Heart left ventricle (tissue), 16 donors: ENCODE measurements around the gene LARP1. TPM values are rescaled to one million over a fixed set of nuclear protein-coding genes. Genes with fewer than 3 reads are reported as not detected.
A peak's percentile ranks its signal among the peaks of the same experiment; 100 is the strongest.

Experiments
- ATAC-seq, 4 donors: fragments of 200-7000 bp; cut with Tn5 transposase; one replicate each; pipeline ENCODE4 v1.9.1; 2020 to 2022; ENCODE audit warnings: moderate library complexity in 4 of 4, mild to moderate bottlenecking in 3 of 4, moderate number of reproducible peaks in 1 of 4
- DNase-seq, 5 donors: peaks; one replicate each; pipeline ENCODE4 v3.0.0-alpha.2; 2020
- H3K27ac ChIP-seq, 12 donors: fragments of 200-600 bp; sonication (generic) in 4 of 12; one replicate each; pipeline versions ENCODE4 v1.5.0 to v1.8.0; 2016 to 2022; ENCODE audit warnings: mild to moderate bottlenecking in 2 of 12
- H3K27me3 ChIP-seq, 9 donors: fragments of 200-600 bp; sonication (generic) in 2 of 9; one replicate each; pipeline versions ENCODE4 v1.5.1 to v1.8.0; 2016 to 2022; ENCODE audit warnings: mild to moderate bottlenecking in 3 of 9
- H3K36me3 ChIP-seq, 9 donors: fragments of 200-600 bp; sonication (generic) in 2 of 9; one replicate each; pipeline versions ENCODE4 v1.5.0 to v1.8.0; 2018 to 2022; ENCODE audit warnings: mild to moderate bottlenecking in 2 of 9
- H3K4me1 ChIP-seq, 12 donors: fragments of 200-600 bp; sonication (generic) in 4 of 12; one replicate each; pipeline versions ENCODE4 v1.5.0 to v1.8.0; 2016 to 2022; ENCODE audit warnings: mild to moderate bottlenecking in 3 of 12
- H3K4me3 ChIP-seq, 12 donors: fragments of 200-600 bp; sonication (generic) in 4 of 12; one replicate each; pipeline versions ENCODE4 v1.5.0 to v1.8.0; 2017 to 2022; ENCODE audit warnings: mild to moderate bottlenecking in 9 of 12, moderate library complexity in 4 of 12
- H3K9me3 ChIP-seq, 12 donors: fragments of 200-600 bp; sonication (generic) in 4 of 12; one replicate each; pipeline versions ENCODE4 v1.5.0 to v1.8.0; 2016 to 2022; ENCODE audit warnings: mild to moderate bottlenecking in 1 of 12
- POLR2A ChIP-seq, 2 donors: fragments of 450-650 bp; IDR thresholded peaks; one replicate each; pipeline ENCODE4 v1.6.1; 2017; ENCODE audit warnings: antibody characterized with exemption in 2 of 2, mild to moderate bottlenecking in 2 of 2, moderate library complexity in 2 of 2
- WGBS, 4 donors: extraction: QIAGEN DNeasy Blood & Tissue Kit in 2 of 4; methylation state at CpG; one replicate each; pipeline versions ENCODE4 v1.1.5 to v1.1.7; 2013 to 2018; 5-methylcytosine and 5-hydroxymethylcytosine counted together
- intact Hi-C, 10 donors: fragments of 100-400 bp; cut with DNase I; formaldehyde crosslinking; loops; one replicate each; pipeline versions ENCODE4 v1.11.1 to v1.14.2; 2022
- polyA plus RNA-seq, 2 donors: library from polyadenylated mRNA; stranded (reverse); fragments of 200-250 nt; gene quantifications; one replicate each; pipeline ENCODE4 v1.2.3, GENCODE V29; 2013
- total RNA-seq, 9 donors: library from RNA; depleted of rRNA in 2 of 9; stranded (reverse); fragments of >200 nt in 2 of 9; fragmentation: NEBNext Ultra II Directional in 3 of 9; extraction: Animal tissue kit (Norgen Biotek cat#: 25700) in 3 of 9; gene quantifications; one replicate each; pipeline versions ENCODE4 v1.1.0 to v1.2.4, GENCODE V29; 2016 to 2023
- TF ChIP-seq, protein P1 (sequence below), 12 donors: fragments of 200-600 bp; sonication (generic) in 4 of 12; IDR thresholded peaks; one replicate each; pipeline versions ENCODE4 v1.5.0 to v1.8.0; 2018 to 2022; ENCODE audit warnings: antibody characterized with exemption in 12 of 12, mild to moderate bottlenecking in 5 of 12
- donor health status: ischemic (EF 13 %, LVEDD 7.1; RV severe dilation, severe dysfunction).
- donor health status: healthy with polysubstance abuse.
- donor health status: DM: no; HTN: yes; CAD: no.
- donor health status: DM: no; HTN: no; CAD: no.
- donor health status: ischemic (EF 25% LVEDD 6.9; RV normal size, moderate dysfunction).
- donor health status: ischemic (EF 25% LVEDD 5.7; RV mildly dilated, moderate dysfunction).
- donor health status: healthy.
- donor health status: DM: yes; HTN: yes; CAD: no.
- donor health status: ischemic (EF 35%, LVEDD 5.7; RV mildly dilated, moderate dysfunction).
- donor health status: nonischemic (EF 11% LVEDD 7.7; RV severe dilation, severe dysfunction).
- donor health status: DM: yes; HTN: yes; CAD: no.
- donor health status: PGD.
- donor health status: ischemic (EF 29% LVEDD 5.4; RV normal size, mild dysfunction).
- donor health status: nonischemic (EF 23%, LVEDD 6.1; RV moderate dilation, normal function).

The LARP1 gene
- total and polyA plus RNA-seq, 11 donors = 36.5 to 189 (median 164) TPM

DNA sequence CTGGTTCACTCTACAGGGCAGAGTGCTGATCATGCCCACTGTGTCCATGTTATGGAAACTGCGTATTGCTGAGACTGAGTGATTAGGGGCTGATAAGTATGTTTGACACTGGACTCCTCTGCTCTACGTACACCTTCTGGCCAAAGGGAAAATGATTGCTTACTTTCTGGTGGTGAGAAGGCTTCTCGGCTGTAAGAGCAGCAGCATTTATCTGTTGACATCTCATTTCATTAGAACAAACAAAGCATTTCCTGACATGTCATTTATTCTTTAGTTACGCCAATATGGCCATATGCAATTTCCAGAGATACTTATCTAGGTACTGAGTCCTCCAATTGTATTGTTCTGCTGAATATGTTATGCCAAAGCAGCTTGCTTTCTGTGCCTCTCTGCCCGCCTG, 89.6 kb downstream of the LARP1 start:
- Histone ChIP-seq H3K36me3 (peaks cover 0 to 21% (median 0%) of the 10 kb centered on the region in 9 donors), H3K4me3 (no peak overlapping the region), H3K9me3 (no peaks in the 10 kb centered on the region), H3K27me3 (no peaks in the 10 kb centered on the region), H3K4me1 (peaks cover 3 to 58% (median 13%) of the 10 kb centered on the region in 12 donors), H3K27ac (no peak overlapping the region)
- peak in 1 of 4 donors; percentile 24 for ATAC-seq
- TF ChIP-seq, protein P1, sequence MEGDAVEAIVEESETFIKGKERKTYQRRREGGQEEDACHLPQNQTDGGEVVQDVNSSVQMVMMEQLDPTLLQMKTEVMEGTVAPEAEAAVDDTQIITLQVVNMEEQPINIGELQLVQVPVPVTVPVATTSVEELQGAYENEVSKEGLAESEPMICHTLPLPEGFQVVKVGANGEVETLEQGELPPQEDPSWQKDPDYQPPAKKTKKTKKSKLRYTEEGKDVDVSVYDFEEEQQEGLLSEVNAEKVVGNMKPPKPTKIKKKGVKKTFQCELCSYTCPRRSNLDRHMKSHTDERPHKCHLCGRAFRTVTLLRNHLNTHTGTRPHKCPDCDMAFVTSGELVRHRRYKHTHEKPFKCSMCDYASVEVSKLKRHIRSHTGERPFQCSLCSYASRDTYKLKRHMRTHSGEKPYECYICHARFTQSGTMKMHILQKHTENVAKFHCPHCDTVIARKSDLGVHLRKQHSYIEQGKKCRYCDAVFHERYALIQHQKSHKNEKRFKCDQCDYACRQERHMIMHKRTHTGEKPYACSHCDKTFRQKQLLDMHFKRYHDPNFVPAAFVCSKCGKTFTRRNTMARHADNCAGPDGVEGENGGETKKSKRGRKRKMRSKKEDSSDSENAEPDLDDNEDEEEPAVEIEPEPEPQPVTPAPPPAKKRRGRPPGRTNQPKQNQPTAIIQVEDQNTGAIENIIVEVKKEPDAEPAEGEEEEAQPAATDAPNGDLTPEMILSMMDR (IDR thresholded peaks at IDR 0.05) = no peak
- peak in 1 of 2 donors; percentile 7 for TF ChIP-seq POLR2A (IDR thresholded peaks at IDR 0.05)
- intact Hi-C loops = no loop called here
- no peak for DNase-seq
- WGBS, 4 donors = 63 to 67% (median 65%) methylated on average over 5 of the region's 5 CpGs

DNA sequence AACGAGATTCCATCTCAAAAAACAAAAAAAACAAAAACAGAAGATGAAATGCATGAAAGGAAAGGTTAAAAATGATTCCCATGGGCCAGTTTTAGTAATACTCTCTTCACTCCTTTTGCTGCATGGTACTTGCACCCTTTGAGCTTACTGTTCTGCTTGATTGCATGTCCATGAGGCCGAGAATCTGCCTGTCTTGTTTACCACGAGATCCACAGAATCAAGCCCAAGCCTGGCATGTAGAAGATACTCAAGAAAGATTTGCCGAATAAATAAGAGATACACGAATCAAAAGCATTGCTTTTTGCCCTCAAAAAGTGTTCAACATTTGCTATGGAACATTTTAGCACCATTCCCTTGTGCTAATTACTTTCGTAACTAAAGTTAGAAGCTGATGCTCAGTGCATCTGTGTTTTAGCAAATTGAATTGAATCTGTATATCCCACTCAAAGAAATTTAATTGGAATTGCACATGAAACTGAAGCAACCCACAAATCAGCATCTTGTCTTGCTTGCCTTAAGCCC, 94.1 kb downstream of the LARP1 start:
- DNase-seq (no peak), ATAC-seq (no peak)
- Histone ChIP-seq H3K27ac (peak overlapping the region in 11 of 12 donors; percentile 77 to 95 (median 84)), H3K9me3 (no peaks in the 10 kb centered on the region), H3K27me3 (no peaks in the 10 kb centered on the region), H3K4me1 (peaks cover 3 to 53% (median 25%) of the 10 kb centered on the region in 12 donors), H3K36me3 (no peaks in the 10 kb centered on the region), H3K4me3 (peak overlapping the region; percentile 35 to 79 (median 62))
- TF ChIP-seq POLR2A (IDR thresholded peaks at IDR 0.05) = no peak
- intact Hi-C loops = no loop called here
- WGBS, 4 donors = 50 to 55% (median 51%) methylated on average over 6 of the region's 6 CpGs

DNA sequence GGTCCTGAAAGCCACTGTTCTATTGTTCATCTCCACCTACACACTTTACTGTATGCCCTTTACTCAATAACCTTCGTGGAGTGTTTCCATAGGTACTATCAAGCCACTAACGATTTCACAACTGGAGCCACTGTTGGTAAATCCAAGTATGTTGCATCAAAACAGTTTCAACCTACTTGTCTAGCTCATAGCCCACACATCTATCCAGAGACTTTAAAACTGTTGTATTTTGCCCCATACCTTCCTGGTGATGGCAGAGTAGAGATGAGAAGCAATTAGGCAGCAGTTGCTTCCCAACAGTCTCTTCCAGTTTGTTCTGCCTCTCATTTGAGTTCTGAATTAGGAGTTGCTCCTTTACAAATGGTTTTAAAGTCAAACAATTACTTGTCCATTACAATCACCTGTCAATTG, 94.6 kb downstream of the LARP1 start:
- DNase-seq (no peak), ATAC-seq (peak; percentile 15 to 57 (median 42))
- no peaks in the 10 kb centered on the region for H3K36me3 ChIP-seq
- peaks cover under 1 to 49% (median 25%) of the 10 kb centered on the region in 12 donors for H3K4me1 ChIP-seq
- no peak for TF ChIP-seq POLR2A (IDR thresholded peaks at IDR 0.05)
- TF ChIP-seq, protein P1 (IDR thresholded peaks at IDR 0.05) = no peak
- intact Hi-C loops = no loop called here
- peak overlapping the region; percentile 43 to 95 (median 83) for H3K27ac ChIP-seq
- WGBS, 4 donors = 9 to 17% (median 12%) methylated on average over 2 of the region's 2 CpGs
- peak overlapping the region; percentile 35 to 79 (median 62) for H3K4me3 ChIP-seq
- H3K27me3 ChIP-seq = no peaks in the 10 kb centered on the region
- no peaks in the 10 kb centered on the region for H3K9me3 ChIP-seq

GRCh38 chr5:154850255-154851062, 95.3 kb downstream of the LARP1 start, which contains the start of gene FAXDC2:
Gene FAXDC2, minus strand, starts transcription at chr5:154850603. Its CDS starts 12,425 bp downstream, at chr5:154838178.
- 1 to 2% (median 2%) methylated on average over 11 of the region's 11 CpGs for WGBS, 4 donors
- Histone ChIP-seq H3K27me3 (no peaks in the 10 kb centered on the region), H3K4me1 (peaks cover 0 to 42% (median 25%) of the 10 kb centered on the region in 12 donors), H3K36me3 (no peaks in the 10 kb centered on the region), H3K27ac (peak within 1 kb of the TSS; percentile 43 to 95 (median 83)), H3K9me3 (no peaks in the 10 kb centered on the region), H3K4me3 (peak within 1 kb of the TSS; percentile 35 to 79 (median 62))
- intact Hi-C loops = no loop called here
- TF ChIP-seq, protein P1 (IDR thresholded peaks at IDR 0.05) = no peak
- peak in 1 of 2 donors; percentile 76 for TF ChIP-seq POLR2A (IDR thresholded peaks at IDR 0.05)
- ATAC-seq (peak; percentile 98 to 99 (median 98)), DNase-seq (peak; percentile 79 to 89 (median 84))
